ENCODE results near the gene ZGLP1. TPM values are rescaled to one million over a fixed set of nuclear protein-coding genes. Genes with fewer than 3 reads are reported as not detected.

Gene ZGLP1
- total RNA-seq, 1 donor from 2014 or later, result 0.40 TPM

DNA sequence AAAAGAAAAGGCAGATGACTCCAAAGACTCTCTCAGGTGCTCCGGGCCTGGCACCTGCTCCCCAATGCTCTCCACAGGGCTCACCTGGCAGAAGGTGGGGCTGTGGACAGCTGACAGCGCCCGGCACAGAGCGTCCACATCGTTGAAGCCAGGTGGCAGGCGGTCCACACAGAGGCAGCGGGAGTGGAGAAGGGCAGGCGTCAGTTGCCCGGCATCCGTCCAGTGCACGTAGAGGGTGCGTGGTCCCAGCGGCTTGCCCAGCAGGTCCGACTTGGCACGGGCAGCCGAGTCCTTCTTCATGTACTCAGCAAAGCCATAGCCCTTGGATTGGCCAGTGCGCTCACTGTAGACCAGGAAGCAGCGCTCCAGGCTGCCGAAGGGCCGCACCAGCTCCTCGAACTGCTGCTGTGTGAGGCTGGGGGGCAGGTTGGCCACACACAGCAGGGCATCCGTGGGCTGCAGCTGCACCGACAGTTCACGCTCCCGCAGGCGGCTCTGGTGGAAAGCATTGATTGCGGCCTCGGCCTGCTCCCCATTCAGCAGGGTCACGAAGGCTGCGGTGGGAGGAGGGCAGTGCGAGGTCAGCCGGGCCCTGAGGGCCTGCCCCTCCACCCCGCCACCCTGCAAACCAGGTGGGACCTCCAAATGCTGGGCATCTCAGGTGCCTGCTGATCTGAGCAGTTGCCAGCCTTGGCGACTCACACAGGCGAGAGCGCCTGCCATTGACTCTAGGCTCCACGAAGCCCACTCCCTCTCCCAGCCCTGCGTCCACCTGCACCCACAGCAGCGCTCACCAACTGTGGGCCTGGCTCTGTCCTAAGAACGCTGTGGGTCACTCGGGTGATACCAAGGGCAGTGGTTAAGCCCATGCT is 19.2 kb upstream of the ZGLP1 start:
- DNase-seq (ENCODE audit: low read depth in 2 of 2), result no peak

DNA sequence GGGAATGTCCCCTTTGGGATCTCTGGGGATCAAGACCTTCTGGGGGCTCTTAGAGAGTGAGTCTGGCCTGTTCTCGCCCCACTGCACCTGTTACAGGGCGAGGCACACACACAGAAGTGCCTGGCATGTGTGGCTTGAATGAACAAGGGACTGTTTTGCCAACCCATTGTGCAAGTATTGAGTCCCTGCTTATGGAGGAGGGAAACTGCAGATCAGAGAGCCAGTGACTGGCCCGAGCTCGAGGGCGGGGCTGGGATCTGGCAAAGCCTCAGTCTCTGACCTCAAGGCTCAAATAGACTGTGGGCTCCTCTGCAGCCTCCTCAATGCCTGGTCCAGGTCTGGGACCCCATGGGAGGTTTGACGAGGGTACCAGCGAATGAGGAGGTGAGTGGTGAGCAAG is 18.2 kb upstream of the ZGLP1 start:
- no peak for DNase-seq (ENCODE audit: low read depth in 2 of 2)

DNA sequence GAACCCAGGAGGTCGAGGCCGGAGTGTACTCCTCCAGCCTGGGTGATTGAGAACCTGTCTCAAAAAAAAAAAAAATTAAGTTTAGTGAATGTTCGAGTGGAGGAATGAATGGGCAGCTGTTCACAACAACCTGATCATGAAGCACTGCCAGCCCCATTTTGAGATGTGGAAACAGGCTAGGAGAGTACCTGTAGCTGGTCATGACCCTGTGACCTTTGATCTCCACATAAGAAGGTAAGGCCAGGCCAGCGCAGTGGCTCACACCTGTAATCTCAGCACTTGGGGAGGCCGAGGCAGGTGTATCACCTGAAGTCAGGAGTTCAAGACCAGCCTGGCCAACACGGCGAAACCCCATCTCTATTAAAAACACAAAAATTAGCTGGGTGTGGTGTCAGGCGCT is 16.1 kb upstream of the ZGLP1 start:
- no peak for DNase-seq (ENCODE audit: low read depth in 2 of 2)

DNA sequence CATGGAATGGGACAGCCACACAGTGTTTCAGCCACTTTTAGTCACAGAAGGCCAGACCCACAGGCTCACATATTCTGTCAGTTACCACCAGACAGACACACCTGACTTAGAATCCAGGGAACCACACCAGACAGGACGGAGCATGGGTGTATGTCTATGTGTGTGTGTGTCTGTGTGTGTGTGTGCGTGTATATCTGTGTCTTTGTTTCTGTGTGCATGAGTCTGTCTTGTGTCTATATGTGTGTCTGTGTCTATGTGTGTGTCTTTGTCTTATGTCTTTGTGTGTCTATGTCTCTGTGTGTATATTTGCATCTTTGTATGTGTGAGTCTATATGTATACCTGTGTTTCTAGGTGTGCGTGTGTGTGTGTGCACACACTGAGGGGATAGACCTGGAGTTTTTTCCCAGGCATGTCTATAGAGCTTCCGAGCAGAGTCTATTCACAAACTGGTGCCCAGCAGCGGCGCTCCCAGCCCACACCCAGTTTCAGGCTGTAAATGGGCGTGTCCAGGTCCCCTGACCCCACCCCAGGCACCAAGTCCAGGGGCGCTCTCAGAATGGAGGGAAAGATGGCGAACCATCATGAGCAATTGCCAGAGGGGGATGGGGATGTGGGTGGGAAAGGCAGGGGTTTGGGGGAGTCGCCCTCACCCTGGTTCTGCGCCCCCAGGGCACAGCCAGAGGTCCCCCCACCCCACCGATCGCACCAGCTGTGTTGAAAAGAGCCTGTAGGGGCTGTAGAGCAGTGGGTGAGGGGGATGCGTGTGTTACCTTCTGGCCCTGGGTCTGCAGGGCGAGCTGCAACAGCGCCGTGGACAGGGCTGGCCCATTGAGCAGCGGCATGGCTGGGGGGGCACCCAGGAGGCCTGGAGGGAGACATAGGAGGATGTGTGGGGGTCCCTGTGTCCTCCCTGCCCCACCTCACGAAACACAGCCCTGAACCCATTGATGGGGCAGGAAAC is 12.5 kb upstream of the ZGLP1 start:
- no peak for DNase-seq (ENCODE audit: low read depth in 2 of 2)

DNA sequence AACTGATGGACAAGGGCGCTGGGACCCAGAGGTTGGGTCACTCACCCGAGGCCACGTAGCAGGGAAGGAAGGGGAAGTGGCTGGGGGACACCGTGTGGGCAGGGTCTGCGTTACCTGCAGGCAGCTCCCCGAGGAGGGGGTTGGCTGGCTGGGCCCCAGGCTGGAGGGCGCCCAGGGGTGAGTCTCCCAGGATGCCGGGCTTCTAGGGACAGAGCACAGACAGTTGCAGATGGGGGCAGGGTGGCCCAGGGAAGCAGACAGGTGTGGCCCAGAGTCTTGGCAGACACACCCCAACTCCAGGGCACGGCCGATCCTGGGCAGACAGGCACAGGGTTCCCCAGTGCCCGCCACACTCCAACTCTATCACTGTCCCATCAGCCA is 11.8 kb upstream of the ZGLP1 start:
- DNase-seq (ENCODE audit: low read depth in 2 of 2), result no peak

DNA sequence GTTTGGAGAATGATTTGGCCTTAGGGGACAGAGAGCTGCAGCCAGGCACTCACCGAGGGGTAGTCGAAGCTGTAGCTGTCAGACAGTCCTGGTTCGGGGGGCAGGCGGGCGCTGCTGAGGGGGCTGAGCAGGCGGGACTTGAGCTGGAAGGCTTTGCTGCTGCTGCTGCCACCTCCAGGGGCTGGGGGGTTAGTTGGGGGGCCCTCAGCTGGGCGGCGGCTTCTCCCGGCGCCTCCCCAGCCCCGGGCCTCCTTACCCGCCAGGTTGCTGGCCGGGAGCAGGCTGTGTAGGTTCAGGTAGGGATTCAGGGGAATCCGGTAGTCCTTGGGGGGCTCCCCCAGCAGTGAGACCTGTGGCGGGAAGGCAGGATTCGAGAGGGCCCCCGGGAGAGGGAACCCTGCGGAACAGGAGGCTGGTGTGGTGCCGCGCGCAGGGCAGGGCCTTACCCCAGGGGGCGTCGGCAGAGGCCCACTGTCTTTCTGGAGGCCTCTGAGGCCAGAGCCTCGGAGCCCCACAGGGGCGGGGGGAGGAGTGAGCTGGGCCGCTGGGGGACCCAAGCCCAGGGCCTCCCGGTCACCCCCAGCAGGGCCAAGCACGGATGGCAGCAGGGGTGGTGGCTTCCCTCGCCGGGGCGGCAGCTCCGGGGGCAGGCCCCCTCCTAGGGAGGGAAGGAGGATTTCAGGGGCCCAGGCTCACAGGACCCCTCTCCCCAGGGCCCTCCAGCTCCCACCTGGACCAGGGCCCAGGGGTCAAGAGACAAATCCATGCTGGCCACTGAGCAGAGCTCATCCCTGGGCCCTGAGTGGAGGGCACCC is 11.2 kb upstream of the ZGLP1 start:
- no peak for DNase-seq (ENCODE audit: low read depth in 2 of 2)

DNA sequence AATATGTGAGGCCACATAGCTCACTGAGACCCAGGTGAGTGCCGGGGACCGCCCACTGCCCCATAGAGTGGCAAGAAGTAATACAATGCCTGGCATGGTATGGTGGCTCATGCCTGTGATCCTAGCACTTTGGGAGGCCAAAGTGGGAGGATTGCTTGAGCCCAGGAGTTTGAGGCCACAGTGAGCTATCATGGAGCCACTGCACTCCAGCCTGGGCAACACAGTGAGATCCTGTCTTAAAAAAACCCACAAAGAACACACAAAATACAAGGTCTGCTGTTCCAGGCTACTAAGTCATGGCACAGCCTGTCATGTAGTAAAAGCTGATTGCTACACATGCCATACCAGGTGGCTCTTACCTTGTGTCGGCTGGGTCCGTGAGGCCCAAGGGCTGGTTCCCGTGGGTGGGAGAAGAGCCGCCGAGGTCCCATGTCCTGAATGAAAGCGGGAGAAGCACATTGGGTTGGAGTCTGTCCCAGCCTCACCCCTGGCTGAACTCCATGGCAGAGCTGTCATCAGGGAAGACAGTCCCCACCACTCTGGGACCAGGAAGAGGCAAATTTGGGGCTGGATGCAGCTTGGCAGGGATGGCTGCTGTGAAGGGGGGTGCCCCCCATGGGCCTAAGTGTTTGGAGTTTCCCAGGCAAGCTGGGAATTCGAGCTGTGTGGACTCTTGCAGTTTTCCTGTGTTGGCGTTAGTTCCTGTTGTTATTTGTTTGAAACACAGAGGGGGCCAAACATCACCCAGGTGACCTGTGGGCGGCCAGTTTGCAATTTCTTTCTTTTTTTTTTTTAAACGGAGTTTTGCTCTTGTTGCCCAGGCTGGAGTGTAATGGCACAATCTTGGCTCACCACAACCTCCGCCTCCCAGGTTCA is 9.4 kb upstream of the ZGLP1 start:
- DNase-seq (ENCODE audit: low read depth in 2 of 2), result no peak

DNA sequence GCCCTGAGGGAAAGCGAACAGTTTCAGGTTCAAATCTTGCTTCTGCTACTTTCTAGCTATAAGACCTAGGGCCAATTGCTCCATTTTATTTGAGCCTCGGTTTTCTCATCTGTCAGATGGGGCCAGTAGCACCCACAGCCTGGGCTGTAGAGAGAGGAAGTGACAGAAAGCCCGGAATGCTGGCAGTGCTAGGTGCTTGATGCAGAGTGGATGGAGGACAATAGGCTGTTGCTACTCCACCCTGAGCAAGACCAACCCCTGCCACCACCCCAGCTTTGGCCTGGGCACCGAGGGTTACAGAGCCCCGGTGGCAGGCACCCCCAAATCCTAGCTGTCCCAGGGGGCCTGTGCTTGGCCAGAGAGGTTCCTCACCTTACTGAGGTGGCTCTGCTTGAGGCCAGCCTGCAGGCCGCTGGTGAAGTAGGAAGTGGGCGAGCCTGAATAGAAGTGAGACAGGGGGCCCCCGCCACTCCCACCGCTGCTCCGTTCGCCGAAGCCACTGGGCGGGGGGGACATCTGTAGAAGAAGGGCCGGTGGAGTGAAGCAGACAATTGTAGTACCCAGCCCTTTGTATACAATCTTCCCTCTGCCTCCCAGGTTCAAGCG is 8.3 kb upstream of the ZGLP1 start:
- DNase-seq (ENCODE audit: low read depth in 2 of 2), result no peak

DNA sequence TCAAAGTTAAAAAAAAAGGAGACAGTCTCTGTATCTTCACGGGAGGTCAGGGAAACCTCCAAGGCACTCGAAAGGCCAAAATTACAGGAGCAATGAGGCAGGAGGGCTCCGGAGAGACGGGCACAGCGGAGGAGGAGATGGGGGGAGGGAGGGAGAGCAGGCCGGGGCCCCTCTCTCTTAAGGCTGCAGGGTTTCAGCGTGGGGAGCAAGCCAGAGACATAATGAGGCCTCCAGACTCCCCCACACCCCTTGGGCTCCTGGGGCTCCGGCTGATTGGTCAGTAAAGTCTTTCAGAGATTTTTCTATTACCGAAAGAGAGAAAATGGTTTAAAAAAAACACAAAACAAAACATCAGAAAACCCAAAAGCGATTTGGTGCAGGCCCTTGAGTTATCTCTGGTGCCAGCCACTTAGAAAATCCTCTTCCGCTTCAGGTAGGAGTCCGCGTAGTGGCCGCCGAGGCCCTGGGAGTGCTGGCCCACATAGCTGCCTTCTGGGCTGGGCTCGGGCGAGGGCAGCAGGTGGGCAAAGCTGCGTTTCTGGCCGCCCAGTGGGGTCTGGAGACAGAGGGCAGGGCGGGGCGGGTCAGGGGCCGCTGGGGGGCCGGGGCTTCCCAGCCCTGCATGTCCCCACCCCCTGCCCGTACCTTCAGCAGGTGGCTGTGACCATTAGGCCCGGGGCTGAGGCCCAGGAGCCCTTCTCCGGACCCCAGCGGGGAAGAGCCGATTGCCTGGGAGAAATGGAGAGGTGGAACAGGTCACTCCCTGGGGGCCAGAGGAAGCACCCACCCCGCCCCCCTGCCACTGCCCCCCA is 7.6 kb upstream of the ZGLP1 start:
- DNase-seq (ENCODE audit: low read depth in 2 of 2), result no peak

DNA sequence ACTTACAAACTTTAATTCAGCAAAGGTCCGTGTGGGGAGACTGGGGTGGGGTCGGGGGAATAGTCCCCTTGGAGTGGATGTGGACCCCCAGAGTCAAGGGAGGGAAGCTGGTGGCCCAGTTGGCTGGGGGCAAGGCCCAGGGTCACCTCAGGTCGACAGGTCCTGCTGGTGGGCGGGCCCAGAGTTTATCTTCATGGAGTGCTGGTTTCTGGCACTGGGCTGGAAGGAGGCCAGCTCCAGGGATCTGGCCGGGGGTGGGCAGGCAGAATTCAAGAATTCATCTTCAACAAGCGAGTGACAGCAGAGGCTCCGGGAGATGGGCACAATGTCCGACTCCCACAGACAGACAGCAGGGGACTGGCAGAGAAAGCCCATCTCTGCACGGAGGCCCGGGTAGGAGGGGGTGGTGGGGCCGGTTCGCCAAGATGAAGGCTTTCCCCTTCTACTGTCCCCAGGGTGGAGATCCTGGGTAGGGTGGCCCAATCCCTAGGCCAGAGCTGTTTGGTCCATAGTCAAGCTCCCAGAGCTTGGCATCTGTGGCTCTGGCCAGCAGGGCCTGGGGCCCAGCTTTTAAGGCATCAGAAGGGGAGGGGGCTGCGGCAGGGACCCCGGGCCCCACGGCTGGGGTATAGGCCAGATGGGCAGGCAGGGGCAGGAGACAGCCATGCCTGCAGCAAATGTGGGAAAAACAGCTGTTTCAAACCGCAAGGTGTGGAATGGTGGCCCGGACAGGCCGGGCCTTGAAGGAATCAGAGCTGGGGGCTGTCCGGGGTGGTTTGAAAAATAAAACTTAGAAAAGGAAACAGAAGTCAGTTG is 6.8 kb upstream of the ZGLP1 start:
- DNase-seq (ENCODE audit: low read depth in 2 of 2), result no peak

DNA sequence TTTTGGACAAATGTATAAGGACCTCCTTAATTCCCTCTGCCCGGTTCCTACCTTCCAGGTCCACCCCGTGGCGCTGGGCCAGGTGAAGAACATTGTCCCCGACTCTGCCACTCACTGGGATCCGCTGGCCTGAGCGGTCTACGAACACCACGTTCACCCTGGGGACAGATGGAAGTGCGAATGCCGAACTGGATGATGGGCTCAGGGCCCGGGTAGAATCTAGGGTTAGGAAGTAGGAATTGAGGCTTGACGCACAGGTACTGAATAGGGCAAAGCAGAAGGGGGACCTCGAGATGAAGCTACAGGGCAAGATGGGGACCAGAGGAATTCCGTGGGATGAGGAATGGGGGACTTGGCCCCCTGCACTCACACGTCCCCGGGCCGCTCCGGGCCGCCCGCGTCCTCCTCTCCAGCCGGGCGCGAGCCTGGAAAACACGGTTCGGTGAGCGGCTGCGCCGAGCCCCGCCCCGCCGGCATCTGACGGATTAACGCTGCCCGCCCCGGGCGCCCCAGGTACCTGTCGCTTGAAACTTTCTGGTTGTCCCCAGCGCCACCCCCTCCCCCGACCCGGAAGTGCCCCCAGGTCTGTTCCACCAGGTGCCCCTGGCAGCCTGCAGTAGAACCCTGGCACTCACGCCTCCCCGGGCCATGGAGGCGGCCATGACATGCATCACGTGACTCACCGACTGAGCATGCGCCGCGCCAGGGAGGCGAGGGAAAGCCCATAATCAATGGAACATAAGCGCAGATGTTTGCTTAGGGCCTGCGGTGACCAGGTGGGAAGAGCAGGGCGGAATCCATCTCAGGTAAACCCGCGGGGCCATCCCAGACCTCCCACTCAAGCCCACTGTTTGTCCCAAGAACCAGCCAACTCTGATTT is 6.0 kb upstream of the ZGLP1 start, which contains the start of gene FDX2:
TSS of gene FDX2 (minus strand) at position 681 of the 880 bp plus-strand sequence. CDS start at position 662, 19 bp downstream.
- peak; percentile 76 to 90 for DNase-seq (ENCODE audit: low read depth in 2 of 2)

DNA sequence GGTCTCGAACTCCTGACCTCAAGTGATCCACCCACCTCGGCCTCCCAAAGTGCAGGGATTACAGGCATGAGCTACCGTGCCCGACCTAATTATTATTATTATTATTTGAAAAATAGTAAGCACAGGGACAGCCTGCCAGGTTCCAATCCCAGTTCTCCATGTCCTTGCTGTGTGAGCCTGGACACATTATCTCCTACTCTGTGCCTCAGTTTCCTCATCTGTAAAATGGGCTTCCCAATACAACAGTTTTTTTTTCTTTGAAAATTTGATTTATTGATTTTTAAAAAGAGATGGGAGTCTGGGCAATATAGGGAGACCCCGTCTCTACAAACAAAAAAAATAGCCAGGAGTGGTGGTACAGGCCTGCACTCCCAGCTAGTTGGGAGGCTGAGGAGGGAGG is 3.3 kb downstream of the ZGLP1 start:
- no peak for DNase-seq (ENCODE audit: low read depth in 2 of 2)

DNA sequence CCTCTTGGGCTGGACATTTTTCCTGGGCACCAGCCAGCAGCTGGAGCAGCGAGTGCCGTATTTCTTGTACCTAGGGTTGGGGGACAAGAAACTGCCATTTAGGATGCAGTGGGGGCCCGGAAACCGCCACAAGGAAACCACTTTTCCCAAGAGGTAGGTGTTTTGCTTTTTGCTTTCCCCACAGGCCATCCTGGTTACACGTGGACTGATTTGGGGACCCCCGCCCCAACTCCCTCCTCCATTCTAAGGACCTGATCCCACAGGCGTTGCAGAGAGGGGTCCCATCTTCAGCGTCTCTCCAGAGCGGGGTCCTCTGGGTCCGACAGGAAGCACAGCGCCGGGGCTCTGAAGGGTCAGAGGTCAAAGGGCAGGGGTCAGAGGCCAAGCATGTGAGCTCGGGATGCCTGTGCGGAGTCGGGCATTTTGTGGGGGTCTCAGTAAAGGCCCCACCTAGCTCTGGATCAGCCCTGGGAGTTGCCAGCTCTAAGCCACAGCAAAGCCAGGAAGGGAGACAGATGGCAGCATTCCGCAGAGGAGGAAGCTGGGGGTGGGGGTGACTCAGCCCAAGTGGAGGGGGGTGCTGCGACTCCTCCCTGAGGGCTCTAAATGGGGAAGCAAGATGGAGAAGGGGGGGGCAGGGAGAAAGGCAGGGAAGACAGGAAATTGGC is 4.3 kb downstream of the ZGLP1 start:
- peak in 1 of 2 donors; percentile 45 for DNase-seq (ENCODE audit: low read depth in 2 of 2)

DNA sequence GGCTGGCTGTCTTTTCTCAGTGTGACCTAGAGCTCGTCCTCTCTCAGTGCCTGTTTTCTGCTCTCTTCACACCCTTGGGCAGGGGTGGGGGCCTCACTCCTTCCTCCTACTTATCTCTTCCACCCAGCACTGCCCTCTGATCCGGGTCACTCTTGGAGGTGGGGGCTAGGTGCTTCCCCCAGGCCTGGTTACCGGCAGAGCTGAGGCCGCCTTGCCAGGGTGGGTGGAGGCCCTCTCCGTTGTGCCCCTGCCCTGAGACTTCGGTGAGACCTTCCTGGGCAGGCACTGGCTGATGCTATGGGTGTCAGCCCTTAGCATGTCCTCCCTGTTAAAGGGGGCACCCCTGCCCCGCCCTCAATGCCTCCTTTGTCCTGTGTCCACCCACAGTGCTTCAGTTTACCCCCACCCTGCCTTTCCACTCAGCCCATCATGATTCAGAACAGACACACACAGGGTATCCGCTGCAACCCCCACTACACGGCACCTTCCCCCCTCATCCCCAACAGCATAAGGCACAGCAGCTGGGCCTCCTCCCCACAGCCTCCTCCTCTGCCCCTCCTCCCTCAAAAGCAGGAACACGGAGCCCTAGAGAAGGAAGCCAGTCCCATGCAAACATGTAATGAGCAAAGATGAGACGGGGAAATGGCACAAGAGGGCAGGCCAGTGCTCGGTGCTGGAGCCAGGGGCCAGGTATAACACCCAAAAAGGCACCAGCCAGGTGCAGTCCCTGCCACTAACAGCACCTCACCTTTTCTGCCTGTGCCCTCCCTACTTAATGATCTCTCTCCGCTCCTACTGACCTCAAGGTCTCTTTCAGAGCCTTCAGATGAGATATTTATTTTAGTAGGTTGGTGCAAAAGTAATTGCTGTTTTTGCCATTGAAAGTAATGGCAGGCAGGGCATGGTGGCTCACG is 9.8 kb downstream of the ZGLP1 start:
- DNase-seq (ENCODE audit: low read depth in 2 of 2), result no peak

DNA sequence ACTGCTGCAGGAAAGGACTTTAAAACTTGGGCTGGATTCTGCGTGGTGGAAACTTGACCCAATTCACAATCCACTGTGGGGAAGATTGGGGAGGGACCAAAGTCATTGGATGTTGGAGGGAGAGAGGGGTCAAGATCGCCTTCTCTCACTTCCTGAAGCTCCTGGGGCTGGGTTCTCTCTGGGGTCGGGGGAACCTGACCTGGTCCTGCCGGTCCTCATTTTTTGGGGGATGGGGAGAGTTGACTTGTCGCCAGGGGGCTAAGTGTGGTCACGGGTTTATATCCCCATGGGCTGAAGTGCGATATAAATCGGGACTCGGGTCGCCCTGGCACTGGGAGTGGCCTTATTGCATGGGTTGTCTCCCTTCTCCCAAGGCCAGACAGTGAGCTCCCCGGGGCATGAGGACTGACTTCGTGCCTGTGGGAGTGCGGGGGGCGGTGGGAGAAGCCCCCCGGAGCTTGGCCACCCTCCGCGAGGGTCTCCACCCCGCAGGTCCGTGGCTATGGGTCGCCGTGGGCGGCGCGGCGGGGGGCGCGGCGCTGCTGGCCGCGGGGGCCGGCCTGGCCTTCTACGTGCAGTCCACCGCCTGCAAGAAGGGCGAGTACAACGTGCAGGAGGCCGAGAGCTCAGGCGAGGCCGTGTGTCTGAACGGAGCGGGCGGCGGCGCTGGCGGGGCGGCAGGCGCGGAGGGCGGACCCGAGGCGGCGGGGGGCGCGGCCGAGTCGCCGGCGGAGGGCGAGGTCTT is 13.6 kb downstream of the ZGLP1 start:
- DNase-seq (ENCODE audit: low read depth in 2 of 2), result no peak
